ENCODE results near the gene NGDN.

GRCh38 chr14:23517650-23518326 lies 48.3 kb downstream of the NGDN start:
- no peak for TF ChIP-seq CTCF (IDR thresholded peaks at IDR 0.05 in 2 of 3, conservative IDR thresholded peaks at IDR 0.05 in 1 of 3; ENCODE audit: borderline replicate concordance in 1 of 3, insufficient read depth in 1 of 3, low read depth in 2 of 3, low read length in 2 of 3)
- TF ChIP-seq ZNF274 (IDR thresholded peaks at IDR 0.05; ENCODE audit: low read depth, low read length), result no peak
- TF ChIP-seq EZH2 (IDR thresholded peaks at IDR 0.05), result no peak

All from HCT116 (cell line).